ENCODE results near the gene TM9SF1.

DNA sequence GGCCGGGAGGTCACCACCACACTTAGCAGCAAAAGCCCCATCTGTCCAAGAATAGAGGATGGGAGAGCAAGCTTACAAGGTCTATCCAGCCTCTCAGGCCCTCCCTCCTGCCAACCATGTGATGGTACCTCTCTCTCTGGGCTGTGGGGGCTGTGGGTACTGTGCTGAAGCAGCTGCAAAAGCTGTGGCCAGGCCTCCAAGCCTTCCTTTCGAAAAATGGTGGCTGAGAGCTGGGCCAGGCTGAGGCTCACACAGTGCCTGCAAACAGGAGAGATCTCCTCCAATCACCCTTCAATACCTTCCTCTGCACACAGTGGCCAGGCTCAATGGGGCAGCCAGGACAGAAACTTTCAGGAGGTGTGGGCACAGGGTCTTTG, 7.7 kb downstream of the TM9SF1 start:
- TF ChIP-seq, protein P1, sequence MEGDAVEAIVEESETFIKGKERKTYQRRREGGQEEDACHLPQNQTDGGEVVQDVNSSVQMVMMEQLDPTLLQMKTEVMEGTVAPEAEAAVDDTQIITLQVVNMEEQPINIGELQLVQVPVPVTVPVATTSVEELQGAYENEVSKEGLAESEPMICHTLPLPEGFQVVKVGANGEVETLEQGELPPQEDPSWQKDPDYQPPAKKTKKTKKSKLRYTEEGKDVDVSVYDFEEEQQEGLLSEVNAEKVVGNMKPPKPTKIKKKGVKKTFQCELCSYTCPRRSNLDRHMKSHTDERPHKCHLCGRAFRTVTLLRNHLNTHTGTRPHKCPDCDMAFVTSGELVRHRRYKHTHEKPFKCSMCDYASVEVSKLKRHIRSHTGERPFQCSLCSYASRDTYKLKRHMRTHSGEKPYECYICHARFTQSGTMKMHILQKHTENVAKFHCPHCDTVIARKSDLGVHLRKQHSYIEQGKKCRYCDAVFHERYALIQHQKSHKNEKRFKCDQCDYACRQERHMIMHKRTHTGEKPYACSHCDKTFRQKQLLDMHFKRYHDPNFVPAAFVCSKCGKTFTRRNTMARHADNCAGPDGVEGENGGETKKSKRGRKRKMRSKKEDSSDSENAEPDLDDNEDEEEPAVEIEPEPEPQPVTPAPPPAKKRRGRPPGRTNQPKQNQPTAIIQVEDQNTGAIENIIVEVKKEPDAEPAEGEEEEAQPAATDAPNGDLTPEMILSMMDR (IDR thresholded peaks at IDR 0.05) = no peak
- TF ChIP-seq ZFX (IDR thresholded peaks at IDR 0.05; ENCODE audit: borderline replicate concordance) = no peak

All from 22Rv1 (cell line).